Neuronal stem cell (in vitro differentiated cells): ENCODE data around the gene WNT4.

ENCODE experiments used
- DNase-seq: peaks from one replicate; pipeline ENCODE4 v3.0.0-alpha.2; 2013; ENCODE audit warnings: low spot score
- H2AFZ ChIP-seq: one replicate; pipeline ENCODE4 v1.6.1; 2013; ENCODE audit warnings: mild to moderate bottlenecking, low read length, inconsistent platforms
- H2AK5ac ChIP-seq: 2 replicates; pipeline ENCODE4 v1.6.1; 2013; ENCODE audit warnings: low read depth, mild to moderate bottlenecking, inconsistent platforms, low read length, moderate library complexity, mixed read lengths
- H2BK120ac ChIP-seq: 2 replicates; pipeline ENCODE4 v1.6.1; 2013; ENCODE audit warnings: low read depth, mild to moderate bottlenecking, inconsistent platforms, low read length, moderate library complexity, mixed read lengths
- H2BK12ac ChIP-seq: one replicate; pipeline ENCODE4 v1.6.1; 2013; ENCODE audit warnings: low read length, inconsistent platforms
- H2BK15ac ChIP-seq: 2 replicates; pipeline ENCODE4 v1.6.1; 2013; ENCODE audit warnings: mild to moderate bottlenecking, low read length, inconsistent platforms, mixed read lengths
- H2BK5ac ChIP-seq: one replicate; pipeline ENCODE4 v1.6.1; 2013; ENCODE audit warnings: inconsistent platforms, mild to moderate bottlenecking, low read length, moderate library complexity
- H3K14ac ChIP-seq: one replicate; pipeline ENCODE4 v1.6.1; 2013; ENCODE audit warnings: low read length, inconsistent platforms
- H3K18ac ChIP-seq: 2 replicates; pipeline ENCODE4 v1.6.1; 2013; ENCODE audit warnings: low read length, inconsistent platforms
- H3K23ac ChIP-seq: 2 replicates; pipeline ENCODE4 v1.6.1; 2013; ENCODE audit warnings: low read depth, mild to moderate bottlenecking, mixed read lengths, low read length, inconsistent platforms; ENCODE audit not compliant: poor library complexity
- H3K27ac ChIP-seq: replicated peaks from 3 replicates; pipeline ENCODE4 v1.5.1; 2013; ENCODE audit warnings: low read length, inconsistent platforms
- H3K27me3 ChIP-seq, 3 experiments: 2 replicates each; pipeline ENCODE4 v1.6.1; 2013; ENCODE audit warnings: low read length in 3 of 3, mild to moderate bottlenecking in 2 of 3, inconsistent platforms in 1 of 3, low read depth in 1 of 3, mixed read lengths in 1 of 3, moderate library complexity in 1 of 3; ENCODE audit not compliant: control insufficient read depth in 3 of 3, insufficient read depth in 3 of 3
- H3K36me3 ChIP-seq, 2 donors: replicated peaks in 1 of 2; 2 replicates each; pipeline ENCODE4 v1.6.1; 2013; ENCODE audit warnings: low read length in 2 of 2; ENCODE audit not compliant: control insufficient read depth in 2 of 2, insufficient read depth in 2 of 2
- H3K4ac ChIP-seq: 2 replicates; pipeline ENCODE4 v1.6.1; 2013; ENCODE audit warnings: inconsistent platforms, mild to moderate bottlenecking, low read length, moderate library complexity
- H3K4me1 ChIP-seq, 2 donors: 1 replicate in 1 of 2; 2 replicates in 1 of 2; pipeline ENCODE4 v1.6.1; 2013; ENCODE audit warnings: low read length in 2 of 2, low read depth in 1 of 2; ENCODE audit not compliant: control insufficient read depth in 2 of 2, insufficient read depth in 1 of 2
- H3K4me2 ChIP-seq: one replicate; pipeline ENCODE4 v1.6.1; 2013; ENCODE audit warnings: mild to moderate bottlenecking, low read length, inconsistent platforms; ENCODE audit not compliant: insufficient read depth, poor library complexity, severe bottlenecking
- H3K4me3 ChIP-seq, 2 donors: 2 replicates each; pipeline ENCODE4 v1.5.1; 2013; ENCODE audit warnings: low read length in 2 of 2, mild to moderate bottlenecking in 2 of 2, inconsistent platforms in 1 of 2, moderate library complexity in 1 of 2
- H3K79me1 ChIP-seq: one replicate; pipeline ENCODE4 v1.6.1; 2013; ENCODE audit warnings: low read depth, mild to moderate bottlenecking, inconsistent platforms, low read length, moderate library complexity
- H3K9ac ChIP-seq: one replicate; pipeline ENCODE4 v1.6.1; 2013; ENCODE audit warnings: mild to moderate bottlenecking, low read depth, low read length, inconsistent platforms; ENCODE audit not compliant: poor library complexity
- H3K9me3 ChIP-seq, 2 donors: replicated peaks in 1 of 2; 2 replicates each; pipeline versions ENCODE3 to v1.6.1; 2013; ENCODE audit warnings: low read length in 2 of 2, mild to moderate bottlenecking in 2 of 2, inconsistent platforms in 1 of 2, low read depth in 1 of 2, mixed read lengths in 1 of 2, moderate library complexity in 1 of 2; ENCODE audit not compliant: control insufficient read depth in 2 of 2, insufficient read depth in 1 of 2
- H4K8ac ChIP-seq: one replicate; pipeline ENCODE4 v1.6.1; 2013; ENCODE audit warnings: low read depth, mild to moderate bottlenecking, inconsistent platforms, low read length, moderate library complexity
- H4K91ac ChIP-seq: one replicate; pipeline ENCODE4 v1.6.1; 2013; ENCODE audit warnings: low read length, low read depth, mild to moderate bottlenecking, inconsistent platforms; ENCODE audit not compliant: poor library complexity
- WGBS, 2 donors: extraction: QIAGEN DNeasy Blood & Tissue Kit; methylation state at CpG; one replicate each; pipeline ENCODE4 v1.1.7; 2013; ENCODE audit warnings: missing lambda C conversion rate in 2 of 2, mixed read lengths in 1 of 2; ENCODE audit not compliant: insufficient read length in 2 of 2, insufficient replicate concordance in 1 of 2; ENCODE audit errors: extremely low coverage in 2 of 2; 5-methylcytosine and 5-hydroxymethylcytosine counted together

The WNT4 gene

DNA sequence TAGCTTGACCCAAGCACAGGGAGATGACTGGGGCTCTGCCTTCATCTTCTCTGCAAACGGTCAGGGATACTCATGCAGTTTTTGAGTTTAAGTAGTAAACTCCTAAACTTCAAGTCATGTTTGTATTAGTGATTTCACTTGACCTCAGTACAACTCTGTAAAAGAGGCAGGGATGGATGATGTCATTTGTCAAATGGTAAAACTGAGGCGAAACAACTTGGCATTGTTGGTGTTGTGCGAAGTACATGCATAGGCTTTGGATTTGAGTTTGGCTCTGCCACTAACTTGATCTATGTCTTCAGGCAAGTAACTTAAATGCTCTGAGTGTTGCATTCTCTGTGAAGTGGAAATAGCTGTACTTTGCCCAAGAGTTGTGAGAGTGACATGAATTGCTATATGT lies 42.7 kb downstream of the WNT4 start:
- no peak overlapping the region for H2BK120ac ChIP-seq
- no CpG with 5 or more reads among the region's 3 CpGs for WGBS, 2 donors
- no peak overlapping the region for H3K4me3 ChIP-seq
- no peak overlapping the region for H3K18ac ChIP-seq
- H3K23ac ChIP-seq = no peak overlapping the region
- H2BK15ac ChIP-seq = no peak overlapping the region
- H2BK5ac ChIP-seq = no peak overlapping the region
- H4K8ac ChIP-seq = no peak overlapping the region
- no peak overlapping the region for H3K4ac ChIP-seq
- H3K4me1 ChIP-seq = no peaks in the 10 kb centered on the region
- no peak overlapping the region for H2BK12ac ChIP-seq
- H4K91ac ChIP-seq = no peak overlapping the region
- no peaks in the 10 kb centered on the region for H3K9me3 ChIP-seq
- H3K36me3 ChIP-seq = peaks cover 8 to 66% of the 10 kb centered on the region in 2 donors
- H3K79me1 ChIP-seq = peaks cover 2% of the 10 kb centered on the region
- no peak overlapping the region for H3K4me2 ChIP-seq
- no peak overlapping the region for H3K9ac ChIP-seq
- no peaks in the 10 kb centered on the region for H3K27me3 ChIP-seq
- H2AK5ac ChIP-seq = no peak overlapping the region
- no peak for DNase-seq
- no peak overlapping the region for H3K27ac ChIP-seq
- no peak overlapping the region for H2AFZ ChIP-seq
- no peak overlapping the region for H3K14ac ChIP-seq

DNA sequence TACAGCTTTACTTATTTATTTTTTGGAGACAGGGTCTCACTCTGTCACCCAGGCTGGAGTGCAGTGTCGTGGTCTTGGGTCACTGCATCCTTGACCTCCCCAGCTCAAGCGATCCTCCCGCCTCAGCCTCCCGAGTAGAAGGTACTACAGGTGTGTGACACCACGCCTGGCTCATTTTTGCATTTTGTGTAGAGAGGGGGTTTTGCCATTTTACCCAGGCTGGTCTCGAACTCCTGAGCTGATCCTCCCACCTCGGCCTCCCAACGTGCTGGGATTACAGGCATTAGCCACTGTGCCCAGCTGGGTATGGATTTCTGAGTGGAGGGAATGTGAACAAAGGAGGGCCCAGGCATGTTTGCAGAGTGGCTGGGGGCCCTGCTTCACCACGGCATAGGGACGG lies 44.1 kb downstream of the WNT4 start:
- no peak overlapping the region for H3K18ac ChIP-seq
- H3K14ac ChIP-seq = no peak overlapping the region
- no peak overlapping the region for H4K91ac ChIP-seq
- WGBS, 2 donors = no CpG with 5 or more reads among the region's 10 CpGs
- H2BK5ac ChIP-seq = no peak overlapping the region
- H3K4ac ChIP-seq = no peak overlapping the region
- peaks cover 2% of the 10 kb centered on the region for H3K79me1 ChIP-seq
- H2AK5ac ChIP-seq = no peak overlapping the region
- H4K8ac ChIP-seq = peak overlapping the region; percentile 72
- no peaks in the 10 kb centered on the region for H3K9me3 ChIP-seq
- H2BK12ac ChIP-seq = no peak overlapping the region
- H3K4me2 ChIP-seq = no peak overlapping the region
- peaks cover 8 to 70% of the 10 kb centered on the region in 2 donors for H3K36me3 ChIP-seq
- H2BK15ac ChIP-seq = no peak overlapping the region
- H3K23ac ChIP-seq = no peak overlapping the region
- no peaks in the 10 kb centered on the region for H3K27me3 ChIP-seq
- H3K4me1 ChIP-seq = no peaks in the 10 kb centered on the region
- H3K9ac ChIP-seq = peak overlapping the region; percentile 15
- H2AFZ ChIP-seq = no peak overlapping the region
- H3K27ac ChIP-seq = no peak overlapping the region
- no peak overlapping the region for H2BK120ac ChIP-seq
- no peak for DNase-seq
- no peak overlapping the region for H3K4me3 ChIP-seq

DNA sequence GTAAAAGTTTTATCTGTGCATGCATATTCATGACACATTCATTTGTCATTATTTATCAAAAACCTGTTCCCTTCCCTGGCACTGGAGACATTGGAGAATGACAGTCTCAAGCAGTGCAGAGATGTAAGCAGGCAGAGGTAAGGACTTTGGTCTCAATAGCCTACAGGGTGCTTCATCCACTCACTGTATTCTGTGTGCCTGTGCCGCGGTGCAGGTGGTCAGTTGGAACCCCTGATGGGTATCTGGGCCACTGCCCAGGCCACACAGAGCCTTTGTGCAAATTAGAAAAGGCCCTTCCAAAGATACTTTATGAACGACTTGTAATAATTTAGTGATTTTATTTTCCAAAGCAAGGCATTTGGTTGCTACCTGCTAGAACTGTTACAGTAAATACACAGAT lies 46.4 kb downstream of the WNT4 start:
- peaks cover 8 to 85% of the 10 kb centered on the region in 2 donors for H3K36me3 ChIP-seq
- no peak for DNase-seq
- no peak overlapping the region for H3K14ac ChIP-seq
- no peak overlapping the region for H4K91ac ChIP-seq
- H3K4me3 ChIP-seq = no peak overlapping the region
- H3K27ac ChIP-seq = no peak overlapping the region
- H2BK15ac ChIP-seq = no peak overlapping the region
- no peak overlapping the region for H2BK120ac ChIP-seq
- no peak overlapping the region for H2BK5ac ChIP-seq
- H3K9me3 ChIP-seq = no peaks in the 10 kb centered on the region
- no peak overlapping the region for H4K8ac ChIP-seq
- H3K4me1 ChIP-seq = no peaks in the 10 kb centered on the region
- no peak overlapping the region for H2AK5ac ChIP-seq
- H2AFZ ChIP-seq = no peak overlapping the region
- H2BK12ac ChIP-seq = no peak overlapping the region
- no peak overlapping the region for H3K9ac ChIP-seq
- no peak overlapping the region for H3K4me2 ChIP-seq
- no peak overlapping the region for H3K18ac ChIP-seq
- H3K27me3 ChIP-seq = no peaks in the 10 kb centered on the region
- no CpG with 5 or more reads among the region's 3 CpGs for WGBS, 2 donors
- H3K4ac ChIP-seq = no peak overlapping the region
- no peak overlapping the region for H3K23ac ChIP-seq
- H3K79me1 ChIP-seq = peaks cover 2% of the 10 kb centered on the region

DNA sequence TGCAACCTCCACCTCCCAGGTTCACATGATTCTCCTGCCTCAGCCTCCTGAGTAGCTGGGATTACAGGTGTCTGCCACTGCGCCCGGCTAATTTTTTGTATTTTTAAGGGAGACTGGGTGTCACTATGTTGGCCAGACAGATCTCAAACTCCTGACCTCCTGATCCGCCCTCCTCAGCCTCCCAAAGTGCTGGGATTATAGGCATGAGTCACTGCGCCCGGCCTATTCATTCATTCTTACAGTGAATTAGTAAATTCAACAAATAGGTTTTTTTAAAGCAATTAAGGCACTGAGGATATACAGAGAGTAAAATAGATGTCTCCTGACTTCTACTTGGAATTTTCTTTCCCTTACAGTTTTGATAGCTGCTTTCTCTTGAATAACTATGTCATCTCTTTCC lies 46.9 kb downstream of the WNT4 start:
- Histone ChIP-seq H3K79me1 (peaks cover 2% of the 10 kb centered on the region), H3K14ac (no peak overlapping the region), H3K9ac (no peak overlapping the region), H3K9me3 (no peaks in the 10 kb centered on the region), H2AFZ (no peak overlapping the region), H3K4me1 (peaks cover 0 to 2% of the 10 kb centered on the region in 2 donors), H2BK5ac (no peak overlapping the region), H3K4me3 (no peak overlapping the region), H2BK120ac (no peak overlapping the region), H3K18ac (no peak overlapping the region), H2BK12ac (no peak overlapping the region), H4K8ac (no peak overlapping the region), H3K4me2 (no peak overlapping the region), H3K27ac (no peak overlapping the region), H3K27me3 (no peaks in the 10 kb centered on the region), H2AK5ac (no peak overlapping the region), H2BK15ac (no peak overlapping the region), H3K23ac (no peak overlapping the region), H4K91ac (no peak overlapping the region), H3K36me3 (peaks cover 8 to 88% of the 10 kb centered on the region in 2 donors), H3K4ac (no peak overlapping the region)
- no CpG with 5 or more reads among the region's 5 CpGs for WGBS, 2 donors
- DNase-seq = no peak
